ENCODE results near the gene DCHS2. TPM values are rescaled to one million over a fixed set of nuclear protein-coding genes. Genes with fewer than 3 reads are reported as not detected.

DCHS2 gene
- total and polyA plus RNA-seq, 2 experiments from 2014 or later: 0.21 to 7.6 TPM

DNA sequence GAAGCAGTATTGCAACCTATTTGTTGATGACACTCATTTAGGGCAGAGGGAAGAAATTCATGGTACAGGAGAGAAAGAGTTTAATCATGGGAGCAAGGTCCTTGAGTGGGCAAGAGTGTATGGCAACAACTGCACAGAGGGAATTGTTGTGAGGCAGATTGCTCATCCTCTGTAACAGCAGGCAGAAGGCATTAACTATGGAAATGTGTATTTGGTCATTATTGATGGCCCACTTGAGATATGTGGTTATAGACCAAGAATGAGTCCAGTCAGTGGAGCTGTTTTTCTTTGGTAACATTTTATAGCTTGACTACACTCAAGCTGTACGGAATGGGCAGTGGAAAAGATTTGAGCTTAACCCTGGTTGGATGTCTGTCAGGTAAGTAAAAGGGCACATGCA is 42.7 kb upstream of the DCHS2 start:
- H3K27ac ChIP-seq (ENCODE audit: low read depth): no peak overlapping the region
- no peaks in the 10 kb centered on the region for H3K4me1 ChIP-seq (ENCODE audit: insufficient read depth)
- H3K36me3 ChIP-seq (ENCODE audit: insufficient read depth): peaks cover 16% of the 10 kb centered on the region; the same call in 1 of the 2 replicates
- H3K4me3 Mint-ChIP-seq: no peak overlapping the region
- no peak overlapping the region for H3K27ac Mint-ChIP-seq
- no peak overlapping the region for H3K4me3 ChIP-seq
- no peak overlapping the region for H3K4me2 ChIP-seq
- H3K9me2 ChIP-seq (ENCODE audit: insufficient read depth): no peaks in the 10 kb centered on the region
- DNase-seq (ENCODE audit: low spot score) (no peak), ATAC-seq (no peak)
- H2AFZ ChIP-seq: no peak overlapping the region
- H3K4me1 Mint-ChIP-seq: no peaks in the 10 kb centered on the region; the same call in 2 of the 3 replicates
- no peaks in the 10 kb centered on the region for H3K79me2 ChIP-seq (replicated peaks; ENCODE audit: insufficient read depth)
- H3K9me3 Mint-ChIP-seq: no peaks in the 10 kb centered on the region
- no peak; the same call in 1 of the 2 replicates for TF ChIP-seq POLR2AphosphoS5 (IDR thresholded peaks at IDR 0.05; ENCODE audit: low read depth)
- no peak for TF ChIP-seq ZNF114 (CRISPR knock-in tag; IDR thresholded peaks at IDR 0.05)
- TF ChIP-seq ETS1 (IDR thresholded peaks at IDR 0.05): no peak
- no peaks in the 10 kb centered on the region for H3K27me3 Mint-ChIP-seq (ENCODE audit: insufficient read depth, low read depth, poor library complexity)
- H3K36me3 Mint-ChIP-seq (ENCODE audit: low read depth): peaks cover 10% of the 10 kb centered on the region
- no peaks in the 10 kb centered on the region for H3K27me3 ChIP-seq (ENCODE audit: insufficient read depth)
- no peaks in the 10 kb centered on the region for H3F3A ChIP-seq (replicated peaks; ENCODE audit: low read depth)
- peaks cover 4% of the 10 kb centered on the region; the same call in 1 of the 2 replicates for H4K20me1 ChIP-seq (replicated peaks; ENCODE audit: insufficient read depth)

- H2AFZ ChIP-seq: no peak overlapping the region
- no peaks in the 10 kb centered on the region for H3K4me1 ChIP-seq (ENCODE audit: insufficient read depth)
- Mint-ChIP-seq H3K27me3 (ENCODE audit: insufficient read depth, low read depth, poor library complexity) (peaks cover 2% of the 10 kb centered on the region), H3K9me3 (no peaks in the 10 kb centered on the region), H3K36me3 (ENCODE audit: low read depth) (no peaks in the 10 kb centered on the region), H3K4me3 (no peak overlapping the region), H3K4me1 (peaks cover 13% of the 10 kb centered on the region), H3K27ac (no peak overlapping the region)
- no peaks in the 10 kb centered on the region for H3F3A ChIP-seq (replicated peaks; ENCODE audit: low read depth)
- ATAC-seq (no peak), DNase-seq (ENCODE audit: low spot score) (no peak)
- H3K4me2 ChIP-seq: no peak overlapping the region
- no peaks in the 10 kb centered on the region for H3K79me2 ChIP-seq (replicated peaks; ENCODE audit: insufficient read depth)
- no peaks in the 10 kb centered on the region for H3K27me3 ChIP-seq (ENCODE audit: insufficient read depth)
- H4K20me1 ChIP-seq (replicated peaks; ENCODE audit: insufficient read depth): no peaks in the 10 kb centered on the region
- no peaks in the 10 kb centered on the region for H3K9me2 ChIP-seq (ENCODE audit: insufficient read depth)
- H3K4me3 ChIP-seq: no peak overlapping the region
- no peaks in the 10 kb centered on the region for H3K36me3 ChIP-seq (ENCODE audit: insufficient read depth)
- no peak overlapping the region for H3K27ac ChIP-seq (ENCODE audit: low read depth)
- TF ChIP-seq JUNB (IDR thresholded peaks at IDR 0.05; ENCODE audit: unreplicated experiment): no peak
- TF ChIP-seq, protein P1, sequence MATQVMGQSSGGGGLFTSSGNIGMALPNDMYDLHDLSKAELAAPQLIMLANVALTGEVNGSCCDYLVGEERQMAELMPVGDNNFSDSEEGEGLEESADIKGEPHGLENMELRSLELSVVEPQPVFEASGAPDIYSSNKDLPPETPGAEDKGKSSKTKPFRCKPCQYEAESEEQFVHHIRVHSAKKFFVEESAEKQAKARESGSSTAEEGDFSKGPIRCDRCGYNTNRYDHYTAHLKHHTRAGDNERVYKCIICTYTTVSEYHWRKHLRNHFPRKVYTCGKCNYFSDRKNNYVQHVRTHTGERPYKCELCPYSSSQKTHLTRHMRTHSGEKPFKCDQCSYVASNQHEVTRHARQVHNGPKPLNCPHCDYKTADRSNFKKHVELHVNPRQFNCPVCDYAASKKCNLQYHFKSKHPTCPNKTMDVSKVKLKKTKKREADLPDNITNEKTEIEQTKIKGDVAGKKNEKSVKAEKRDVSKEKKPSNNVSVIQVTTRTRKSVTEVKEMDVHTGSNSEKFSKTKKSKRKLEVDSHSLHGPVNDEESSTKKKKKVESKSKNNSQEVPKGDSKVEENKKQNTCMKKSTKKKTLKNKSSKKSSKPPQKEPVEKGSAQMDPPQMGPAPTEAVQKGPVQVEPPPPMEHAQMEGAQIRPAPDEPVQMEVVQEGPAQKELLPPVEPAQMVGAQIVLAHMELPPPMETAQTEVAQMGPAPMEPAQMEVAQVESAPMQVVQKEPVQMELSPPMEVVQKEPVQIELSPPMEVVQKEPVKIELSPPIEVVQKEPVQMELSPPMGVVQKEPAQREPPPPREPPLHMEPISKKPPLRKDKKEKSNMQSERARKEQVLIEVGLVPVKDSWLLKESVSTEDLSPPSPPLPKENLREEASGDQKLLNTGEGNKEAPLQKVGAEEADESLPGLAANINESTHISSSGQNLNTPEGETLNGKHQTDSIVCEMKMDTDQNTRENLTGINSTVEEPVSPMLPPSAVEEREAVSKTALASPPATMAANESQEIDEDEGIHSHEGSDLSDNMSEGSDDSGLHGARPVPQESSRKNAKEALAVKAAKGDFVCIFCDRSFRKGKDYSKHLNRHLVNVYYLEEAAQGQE (IDR thresholded peaks at IDR 0.05; ENCODE audit: unreplicated experiment): no peak
- TF ChIP-seq CREB1 (CRISPR knock-in tag; IDR thresholded peaks at IDR 0.05; ENCODE audit: low read depth): no peak
- TF ChIP-seq EZH2 (IDR thresholded peaks at IDR 0.05; ENCODE audit: low read depth, unreplicated experiment): no peak
- TF ChIP-seq, protein P2, sequence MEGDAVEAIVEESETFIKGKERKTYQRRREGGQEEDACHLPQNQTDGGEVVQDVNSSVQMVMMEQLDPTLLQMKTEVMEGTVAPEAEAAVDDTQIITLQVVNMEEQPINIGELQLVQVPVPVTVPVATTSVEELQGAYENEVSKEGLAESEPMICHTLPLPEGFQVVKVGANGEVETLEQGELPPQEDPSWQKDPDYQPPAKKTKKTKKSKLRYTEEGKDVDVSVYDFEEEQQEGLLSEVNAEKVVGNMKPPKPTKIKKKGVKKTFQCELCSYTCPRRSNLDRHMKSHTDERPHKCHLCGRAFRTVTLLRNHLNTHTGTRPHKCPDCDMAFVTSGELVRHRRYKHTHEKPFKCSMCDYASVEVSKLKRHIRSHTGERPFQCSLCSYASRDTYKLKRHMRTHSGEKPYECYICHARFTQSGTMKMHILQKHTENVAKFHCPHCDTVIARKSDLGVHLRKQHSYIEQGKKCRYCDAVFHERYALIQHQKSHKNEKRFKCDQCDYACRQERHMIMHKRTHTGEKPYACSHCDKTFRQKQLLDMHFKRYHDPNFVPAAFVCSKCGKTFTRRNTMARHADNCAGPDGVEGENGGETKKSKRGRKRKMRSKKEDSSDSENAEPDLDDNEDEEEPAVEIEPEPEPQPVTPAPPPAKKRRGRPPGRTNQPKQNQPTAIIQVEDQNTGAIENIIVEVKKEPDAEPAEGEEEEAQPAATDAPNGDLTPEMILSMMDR (conservative IDR thresholded peaks at IDR 0.05; ENCODE audit: low read depth in 2 of 2): no peak
- TF ChIP-seq ZNF331 (CRISPR knock-in tag; IDR thresholded peaks at IDR 0.05; ENCODE audit: low read depth): no peak
- TF ChIP-seq NANOG (IDR thresholded peaks at IDR 0.05; ENCODE audit: borderline replicate concordance): no peak
- TF ChIP-seq ZNF114 (CRISPR knock-in tag; IDR thresholded peaks at IDR 0.05): no peak
- no peak for TF ChIP-seq STAT1 (IDR thresholded peaks at IDR 0.05; ENCODE audit: unreplicated experiment)
Observed at GRCh38 chr4:154529728-154530519, 38.3 kb upstream of the DCHS2 start.

Measured in GM23338 (cell line).